ENCODE data around the gene SPATA9. TPM values are rescaled to one million over a fixed set of nuclear protein-coding genes. Genes with fewer than 3 reads are reported as not detected.

The SPATA9 gene
- total and polyA plus RNA-seq, 9 of the 15 experiments (the other 6 are each of a cell fraction or from before 2014, with no cell fraction given) = 0.16 to 5.5 (median 0.39) TPM; not detected in 3

GRCh38 chr5:95644351-95645042, 38.3 kb downstream of the SPATA9 start (continued):
- no peak for TF ChIP-seq ZNF57 (CRISPR knock-in tag; IDR thresholded peaks at IDR 0.05)
- TF ChIP-seq ZNF347 (CRISPR knock-in tag; IDR thresholded peaks at IDR 0.05; ENCODE audit: low read depth) = no peak
- peak; percentile 81 for TF ChIP-seq TFE3 (CRISPR knock-in tag; IDR thresholded peaks at IDR 0.05)
- TF ChIP-seq STAT6 (CRISPR knock-in tag; IDR thresholded peaks at IDR 0.05) = no peak
- TF ChIP-seq RREB1 (CRISPR knock-in tag; IDR thresholded peaks at IDR 0.05) = no peak
- no peak for TF ChIP-seq BCL6 (CRISPR knock-in tag; IDR thresholded peaks at IDR 0.05)
- no peak for TF ChIP-seq ZNF217 (CRISPR knock-in tag; IDR thresholded peaks at IDR 0.05)
- no peak for TF ChIP-seq IRF2 (CRISPR knock-in tag; IDR thresholded peaks at IDR 0.05)
- TF ChIP-seq TFAP4 (CRISPR knock-in tag; IDR thresholded peaks at IDR 0.05; ENCODE audit: borderline replicate concordance) = no peak
- no peak for TF ChIP-seq TSC22D4 (tag; IDR thresholded peaks at IDR 0.05)
- peak; percentile 40; the same call in 1 of the 2 replicates for TF ChIP-seq CTBP1 (IDR thresholded peaks at IDR 0.05; ENCODE audit: borderline replicate concordance)
- no peak for TF ChIP-seq MBD1 (CRISPR knock-in tag; IDR thresholded peaks at IDR 0.05)
- TF ChIP-seq RFX1 (IDR thresholded peaks at IDR 0.05) = no peak
- TF ChIP-seq ZBTB1 (CRISPR knock-in tag; IDR thresholded peaks at IDR 0.05; ENCODE audit: borderline replicate concordance, low read depth) = no peak
- TF ChIP-seq ETV1 (tag; conservative IDR thresholded peaks at IDR 0.05; ENCODE audit: low read depth) = 0 out of 2 replicates have a peak, but pooled peaks have one; percentile 8
